ENCODE results near the gene SLC7A10.

DNA sequence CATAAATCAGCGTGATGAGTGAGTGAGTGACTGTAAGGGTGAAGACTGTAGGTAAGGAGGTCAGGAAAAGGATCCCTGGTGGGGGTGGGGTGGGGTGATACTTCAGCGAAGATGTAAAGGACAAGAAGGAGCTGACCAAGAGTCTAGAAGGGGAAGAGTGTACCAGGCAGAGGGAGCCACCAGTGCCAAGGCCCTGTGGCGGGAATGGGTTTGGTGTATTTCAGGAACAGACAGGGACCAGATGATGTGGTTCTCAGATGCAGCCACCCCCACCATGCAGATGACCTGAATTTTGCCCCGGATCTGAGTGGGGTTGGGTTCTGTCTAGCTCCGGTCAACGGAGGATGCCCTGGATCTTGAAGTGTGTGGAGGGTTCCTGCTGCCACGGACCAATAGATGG lies 30.1 kb upstream of the SLC7A10 start:
- TF ChIP-seq, protein P1, sequence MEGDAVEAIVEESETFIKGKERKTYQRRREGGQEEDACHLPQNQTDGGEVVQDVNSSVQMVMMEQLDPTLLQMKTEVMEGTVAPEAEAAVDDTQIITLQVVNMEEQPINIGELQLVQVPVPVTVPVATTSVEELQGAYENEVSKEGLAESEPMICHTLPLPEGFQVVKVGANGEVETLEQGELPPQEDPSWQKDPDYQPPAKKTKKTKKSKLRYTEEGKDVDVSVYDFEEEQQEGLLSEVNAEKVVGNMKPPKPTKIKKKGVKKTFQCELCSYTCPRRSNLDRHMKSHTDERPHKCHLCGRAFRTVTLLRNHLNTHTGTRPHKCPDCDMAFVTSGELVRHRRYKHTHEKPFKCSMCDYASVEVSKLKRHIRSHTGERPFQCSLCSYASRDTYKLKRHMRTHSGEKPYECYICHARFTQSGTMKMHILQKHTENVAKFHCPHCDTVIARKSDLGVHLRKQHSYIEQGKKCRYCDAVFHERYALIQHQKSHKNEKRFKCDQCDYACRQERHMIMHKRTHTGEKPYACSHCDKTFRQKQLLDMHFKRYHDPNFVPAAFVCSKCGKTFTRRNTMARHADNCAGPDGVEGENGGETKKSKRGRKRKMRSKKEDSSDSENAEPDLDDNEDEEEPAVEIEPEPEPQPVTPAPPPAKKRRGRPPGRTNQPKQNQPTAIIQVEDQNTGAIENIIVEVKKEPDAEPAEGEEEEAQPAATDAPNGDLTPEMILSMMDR (IDR thresholded peaks at IDR 0.05) = no peak
- TF ChIP-seq EP300 (IDR thresholded peaks at IDR 0.05) (no peak), POLR2A (IDR thresholded peaks at IDR 0.05; ENCODE audit: low read depth) (no peak), POLR2AphosphoS5 (IDR thresholded peaks at IDR 0.05) (no peak)

All from esophagus muscularis mucosa (tissue), 4 donors.